Gastrocnemius medialis (tissue), 4 donors: ENCODE data around the gene PTPN6. TPM values are rescaled to one million over a fixed set of nuclear protein-coding genes. Genes with fewer than 3 reads are reported as not detected.

Experiments used
- ATAC-seq, 2 donors: fragments of 150-250 bp; one replicate each; pipeline ENCODE4 v1.9.1; 2016
- DNase-seq, 2 donors: peaks; one replicate each; pipeline ENCODE4 v3.0.0-alpha.2; 2019
- H3K27ac ChIP-seq, 4 donors: fragments of 200-600 bp; sonication (generic); 1 replicate in 1 of 4; 2 replicates in 3 of 4; pipeline ENCODE4 v1.5.1; 2016 to 2018; ENCODE audit warnings: mild to moderate bottlenecking in 2 of 4, moderate library complexity in 1 of 4
- H3K27me3 ChIP-seq, 3 donors: fragments of 200-600 bp; sonication (generic) in 2 of 3; 1 replicate in 1 of 3; 2 replicates in 2 of 3; pipeline versions ENCODE4 v1.5.1 to v1.6.0; 2016 to 2019; ENCODE audit warnings: mild to moderate bottlenecking in 1 of 3, moderate library complexity in 1 of 3
- H3K36me3 ChIP-seq, 2 donors: fragments of 200-600 bp; sonication (generic) in 1 of 2; one replicate each; pipeline ENCODE4 v1.5.1; 2017 to 2018
- H3K4me1 ChIP-seq, 2 donors: fragments of 200-600 bp; sonication (generic) in 1 of 2; one replicate each; pipeline ENCODE4 v1.5.1; 2016 to 2017; ENCODE audit warnings: mild to moderate bottlenecking in 2 of 2
- H3K4me3 ChIP-seq, 4 donors: fragments of 200-600 bp; sonication (generic) in 3 of 4; 1 replicate in 1 of 4; 2 replicates in 3 of 4; pipeline ENCODE4 v1.5.1; 2016 to 2019; ENCODE audit warnings: mild to moderate bottlenecking in 2 of 4
- H3K9me3 ChIP-seq, 3 donors: fragments of 200-600 bp; sonication (generic) in 2 of 3; 1 replicate in 1 of 3; 2 replicates in 2 of 3; pipeline ENCODE4 v1.5.1; 2016 to 2019
- CTCF ChIP-seq, 5 experiments: fragments of 450-650 bp in 3 of 5; fragments of 200-600 bp in 2 of 5; sonication (generic) in 2 of 5; IDR thresholded peaks in 4 of 5; conservative IDR thresholded peaks in 1 of 5; 1 replicate in 4 of 5; 2 replicates in 1 of 5; pipeline ENCODE4 v1.5.1; 2016 to 2019; ENCODE audit warnings: antibody characterized with exemption in 5 of 5, mild to moderate bottlenecking in 3 of 5, moderate library complexity in 3 of 5
- POLR2A ChIP-seq, 2 donors: fragments of 450-650 bp; IDR thresholded peaks; one replicate each; pipeline ENCODE4 v1.6.1; 2017; ENCODE audit warnings: antibody characterized with exemption in 2 of 2, mild to moderate bottlenecking in 2 of 2, moderate library complexity in 2 of 2
- in situ Hi-C, 4 donors: fragments of 200-750 bp; cut with MboI; loops; one replicate each; pipeline versions ENCODE4 v1.15.0 to v1.8.0; 2017; ENCODE audit warnings: low sequenced_read_pairs in 4 of 4
- intact Hi-C: fragments of 100-400 bp; cut with DNase I; formaldehyde crosslinking; loops from one replicate; pipeline ENCODE4 v1.15.1; 2023; ENCODE audit warnings: low total_unique reads
- microRNA counts, 2 donors: library from miRNA; unstranded; fragments of <30 nt; microRNA quantifications; one replicate each; lab custom pipeline; 2016
- microRNA-seq, 2 donors: library from miRNA; unstranded; fragments of <30 nt; microRNA quantifications; one replicate each; pipeline ENCODE4, GENCODE V29; 2016; ENCODE audit warnings: borderline replicate concordance in 2 of 2
- total RNA-seq, 4 donors: library from RNA; depleted of rRNA; stranded (reverse); fragments of >200 nt; gene quantifications; one replicate each; pipeline versions ENCODE4 v1.1.0 to v1.2.3, GENCODE V29; 2016

Gene PTPN6
- total RNA-seq, 4 donors from 2014 or later = 0.87 to 7.6 (median 5.0) TPM

GRCh38 chr12:7006639-7007038, 55.5 kb downstream of the PTPN6 start:
- H3K27me3 ChIP-seq = no peaks in the 10 kb centered on the region
- H3K27ac ChIP-seq = peak overlapping the region; percentile 39 to 98 (median 76)
- peak; percentile 58 to 80 for ATAC-seq
- intact Hi-C loops = no loop called here
- H3K4me3 ChIP-seq = no peak overlapping the region
- DNase-seq = no peak
- H3K36me3 ChIP-seq = no peaks in the 10 kb centered on the region
- TF ChIP-seq POLR2A (IDR thresholded peaks at IDR 0.05) = no peak
- no peak for TF ChIP-seq CTCF (IDR thresholded peaks at IDR 0.05 in 4 of 5, conservative IDR thresholded peaks at IDR 0.05 in 1 of 5)
- H3K9me3 ChIP-seq = no peaks in the 10 kb centered on the region
- H3K4me1 ChIP-seq = peaks cover 82 to 84% of the 10 kb centered on the region in 2 donors
- in situ Hi-C loops = no loop called here

- H3K36me3 ChIP-seq = peaks cover 0 to 8% of the 10 kb centered on the region in 2 donors
- no peak overlapping the region for H3K4me3 ChIP-seq
- H3K27me3 ChIP-seq = no peaks in the 10 kb centered on the region
- H3K4me1 ChIP-seq = peaks cover 85 to 91% of the 10 kb centered on the region in 2 donors
- ATAC-seq (no peak), DNase-seq (no peak)
- H3K9me3 ChIP-seq = no peaks in the 10 kb centered on the region
- TF ChIP-seq POLR2A (IDR thresholded peaks at IDR 0.05) (no peak), CTCF (IDR thresholded peaks at IDR 0.05 in 4 of 5, conservative IDR thresholded peaks at IDR 0.05 in 1 of 5) (no peak)
- intact Hi-C loops = no loop called here
- peak overlapping the region; percentile 27 to 98 (median 75) for H3K27ac ChIP-seq
- in situ Hi-C loops = no loop called here
Measured at GRCh38 chr12:7008864-7009263, 57.7 kb downstream of the PTPN6 start.

GRCh38 chr12:7009512-7009911, 58.4 kb downstream of the PTPN6 start:
- DNase-seq = no peak
- in situ Hi-C loops (no loop called here), intact Hi-C loops (no loop called here)
- ATAC-seq = no peak
- TF ChIP-seq POLR2A (IDR thresholded peaks at IDR 0.05) = no peak
- no peak for TF ChIP-seq CTCF (IDR thresholded peaks at IDR 0.05 in 4 of 5, conservative IDR thresholded peaks at IDR 0.05 in 1 of 5)
- no peak overlapping the region for H3K4me3 ChIP-seq
- H3K36me3 ChIP-seq = peaks cover 0 to 8% of the 10 kb centered on the region in 2 donors
- H3K27me3 ChIP-seq = no peaks in the 10 kb centered on the region
- peaks cover 82 to 92% of the 10 kb centered on the region in 2 donors for H3K4me1 ChIP-seq
- peak overlapping the region; percentile 27 to 98 (median 75) for H3K27ac ChIP-seq
- no peaks in the 10 kb centered on the region for H3K9me3 ChIP-seq

MicroRNA genes within 50 kb of the gene (microRNA counts, 767-probe panel; counts per million panel counts)
- 356 to 448 counts per million in 2 donors for microRNA hsa-miR-141-3p (lab: Ali Mortazavi, UCI)
- microRNA hsa-miR-200c-3p (lab: Ali Mortazavi, UCI) = 356 to 448 counts per million in 2 donors

Small RNA genes lying within 50 kb of the gene (microRNA-seq; reads per million reads assigned to microRNA genes)
- gene MIR141 (0.85 to 1.2 reads per million in 2 donors), gene MIR200C (129 to 134 reads per million in 2 donors)

Other genes with a start within 250 kb of the PTPN6 start
- 100 to 1,000 TPM in 2 of 4 donors, 10 to 100 TPM in 2; 82.0 to 132 (median 99.0) TPM for gene COPS7A, start 227.3 kb upstream of the PTPN6 start, total RNA-seq
- 100 to 1,000 TPM; 105 to 181 (median 165) TPM for gene MLF2, start 198.2 kb upstream of the PTPN6 start, total RNA-seq
- 10 to 100 TPM; 15.0 to 40.4 (median 31.5) TPM for gene PTMS, start 185.0 kb upstream of the PTPN6 start, total RNA-seq
- not detected for gene LAG3, start 178.8 kb upstream of the PTPN6 start, total RNA-seq
- 10 to 100 TPM in 1 of 4 donors, 1 to 10 TPM in 3; 1.8 to 12.9 (median 3.8) TPM for gene CD4, start 161.8 kb upstream of the PTPN6 start, total RNA-seq
- gene GPR162, start 129.5 kb upstream of the PTPN6 start, total RNA-seq = under 1 TPM in 3 of 4 donors, not detected in 1; 0.16 to 0.31 (median 0.20) TPM
- gene P3H3, start 122.9 kb upstream of the PTPN6 start, total RNA-seq = 1 to 10 TPM in 3 of 4 donors, under 1 TPM in 1; 0.66 to 4.7 (median 1.5) TPM
- not detected for gene GNB3, start 110.4 kb upstream of the PTPN6 start, total RNA-seq
- gene CDCA3, start 100.1 kb upstream of the PTPN6 start, total RNA-seq = 1 to 10 TPM in 1 of 4 donors, under 1 TPM in 3; 0.25 to 4.4 (median 0.65) TPM
- gene USP5, start 99.2 kb upstream of the PTPN6 start, total RNA-seq = 100 to 1,000 TPM in 1 of 4 donors, 10 to 100 TPM in 3; 66.4 to 120 (median 74.1) TPM
- gene TPI1, start 83.8 kb upstream of the PTPN6 start, total RNA-seq = 100 to 1,000 TPM; 500 to 741 (median 604) TPM
- gene SPSB2, start 78.1 kb upstream of the PTPN6 start, total RNA-seq = 10 to 100 TPM in 1 of 4 donors, 1 to 10 TPM in 3; 4.6 to 10.0 (median 5.0) TPM
- 10 to 100 TPM in 2 of 4 donors, 1 to 10 TPM in 2; 6.5 to 14.0 (median 11.0) TPM for gene LRRC23, start 46.5 kb upstream of the PTPN6 start, total RNA-seq
- 1 to 10 TPM in 3 of 4 donors, under 1 TPM in 1; 0.97 to 6.2 (median 1.8) TPM for gene ENO2, start 36.8 kb upstream of the PTPN6 start, total RNA-seq
- 10 to 100 TPM; 11.5 to 31.5 (median 26.5) TPM for gene ATN1, start 23.4 kb upstream of the PTPN6 start, total RNA-seq
- not detected for gene RNU7-1, start 7.5 kb upstream of the PTPN6 start, total RNA-seq
- gene C12orf57, start 7.3 kb upstream of the PTPN6 start, total RNA-seq = 100 to 1,000 TPM; 175 to 220 (median 183) TPM
- gene PHB2, start 19.3 kb downstream of the PTPN6 start, total RNA-seq = 100 to 1,000 TPM; 226 to 304 (median 238) TPM
- 10 to 100 TPM; 25.8 to 40.6 (median 32.1) TPM for gene EMG1, start 19.6 kb downstream of the PTPN6 start, total RNA-seq
- 10 to 100 TPM; 19.4 to 42.8 (median 36.7) TPM for gene LPCAT3, start 67.1 kb downstream of the PTPN6 start, total RNA-seq
- 10 to 100 TPM; 58.1 to 90.8 (median 85.9) TPM for gene C1S, start 109.4 kb downstream of the PTPN6 start, total RNA-seq
- gene C1R, start 141.1 kb downstream of the PTPN6 start, total RNA-seq = 10 to 100 TPM; 47.5 to 97.8 (median 74.9) TPM
- gene C1RL, start 157.9 kb downstream of the PTPN6 start, total RNA-seq = 10 to 100 TPM; 15.0 to 18.7 (median 16.7) TPM
- gene RBP5, start 177.5 kb downstream of the PTPN6 start, total RNA-seq = not detected
- 1 to 10 TPM; 1.2 to 3.5 (median 2.4) TPM for gene CLSTN3, start 179.0 kb downstream of the PTPN6 start, total RNA-seq
- 10 to 100 TPM; 66.8 to 96.9 (median 71.1) TPM for gene PEX5, start 238.3 kb downstream of the PTPN6 start, total RNA-seq